ENCODE results near the gene S100Z.
"Not testable (repeated sequence)": the region's sequence is repeated elsewhere in the genome, so short reads cannot be mapped to it uniquely, and the experiment has no call there.

S100Z gene

GRCh38 chr5:76849419-76850291 lies at the start of gene S100Z:
Gene S100Z, plus strand, starts transcription at chr5:76850014. Its CDS starts 25,346 bp downstream, at chr5:76875360.
- H3K4me1 ChIP-seq (ENCODE audit: insufficient read depth, low read length) = no peaks in the 10 kb centered on the region
- H3K4me3 ChIP-seq (ENCODE audit: low read length) = no peak within 1 kb of the TSS
- H3K9me3 ChIP-seq (ENCODE audit: low read length) = no peaks in the 10 kb centered on the region
- no peaks in the 10 kb centered on the region for H3K36me3 ChIP-seq (ENCODE audit: insufficient read depth, low read length)
- H3K27me3 ChIP-seq (ENCODE audit: insufficient read depth, low read length) = peaks cover 4% of the 10 kb centered on the region
- no peak within 1 kb of the TSS for H2AFZ ChIP-seq (ENCODE audit: low read depth, low read length)

DNA sequence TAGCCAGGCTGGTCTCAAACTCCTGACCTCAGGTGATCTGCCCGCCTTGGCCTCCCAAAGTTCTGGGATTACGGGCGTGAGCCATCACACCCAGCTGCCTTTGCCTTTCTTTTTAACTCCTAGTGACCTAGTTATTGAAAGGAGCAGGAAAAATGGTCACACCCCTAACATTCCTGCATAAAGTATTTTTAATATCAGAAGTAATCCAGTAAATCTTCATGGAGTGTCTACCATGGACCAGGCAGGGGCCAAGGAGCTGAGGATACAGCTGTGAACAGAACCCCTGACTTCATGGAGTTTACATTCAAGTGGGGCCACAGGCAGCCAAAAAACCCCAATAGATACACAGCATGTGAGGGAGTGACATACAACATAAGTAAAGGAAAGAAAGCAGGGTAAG lies 49.2 kb upstream of the S100Z start:
- H3K4me1 ChIP-seq (ENCODE audit: insufficient read depth, low read length) = peaks cover 1% of the 10 kb centered on the region
- H3K4me3 ChIP-seq (ENCODE audit: low read length) = no peak overlapping the region
- no peaks in the 10 kb centered on the region for H3K36me3 ChIP-seq (ENCODE audit: insufficient read depth, low read length)
- H3K27me3 ChIP-seq (ENCODE audit: insufficient read depth, low read length) = no peaks in the 10 kb centered on the region
- H3K9me3 ChIP-seq (ENCODE audit: low read length) = no peaks in the 10 kb centered on the region
- H2AFZ ChIP-seq (ENCODE audit: low read depth, low read length) = no peak overlapping the region

DNA sequence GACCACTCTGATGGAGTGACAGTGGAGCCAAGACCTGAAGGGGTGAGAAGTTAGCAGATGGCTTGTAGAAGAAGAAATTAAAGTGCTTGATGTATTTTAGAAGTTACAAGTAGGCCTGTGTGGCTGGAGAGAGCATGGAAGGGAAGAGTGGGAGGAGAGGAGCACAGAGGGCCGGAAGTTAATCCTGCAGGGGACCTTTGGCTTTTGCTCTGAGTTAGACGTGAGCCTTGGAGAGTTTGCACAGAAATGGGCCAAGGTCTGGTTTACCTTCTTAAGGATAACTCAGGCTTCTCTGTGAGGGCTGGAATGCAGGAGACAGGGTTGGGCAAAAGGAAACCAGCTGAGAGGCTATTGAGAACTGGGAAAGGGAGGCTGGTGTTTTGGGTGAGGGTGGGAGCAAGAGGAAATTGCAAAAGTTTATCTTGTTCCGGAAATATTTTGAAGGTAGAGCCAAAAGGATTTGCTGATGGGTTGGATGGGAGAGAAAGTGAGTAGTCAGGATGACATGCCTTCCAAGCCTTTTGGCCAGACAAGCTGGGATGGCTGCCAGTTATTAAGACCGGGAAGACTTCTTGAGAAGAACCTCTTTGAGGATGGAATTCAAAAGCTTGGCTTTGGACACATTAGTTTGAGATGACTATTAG lies 48.5 kb upstream of the S100Z start:
- H3K27me3 ChIP-seq (ENCODE audit: insufficient read depth, low read length) = no peaks in the 10 kb centered on the region
- no peaks in the 10 kb centered on the region for H3K36me3 ChIP-seq (ENCODE audit: insufficient read depth, low read length)
- H3K4me3 ChIP-seq (ENCODE audit: low read length) = no peak overlapping the region
- no peak overlapping the region for H2AFZ ChIP-seq (ENCODE audit: low read depth, low read length)
- H3K4me1 ChIP-seq (ENCODE audit: insufficient read depth, low read length) = peaks cover 8% of the 10 kb centered on the region
- H3K9me3 ChIP-seq (ENCODE audit: low read length) = no peaks in the 10 kb centered on the region

DNA sequence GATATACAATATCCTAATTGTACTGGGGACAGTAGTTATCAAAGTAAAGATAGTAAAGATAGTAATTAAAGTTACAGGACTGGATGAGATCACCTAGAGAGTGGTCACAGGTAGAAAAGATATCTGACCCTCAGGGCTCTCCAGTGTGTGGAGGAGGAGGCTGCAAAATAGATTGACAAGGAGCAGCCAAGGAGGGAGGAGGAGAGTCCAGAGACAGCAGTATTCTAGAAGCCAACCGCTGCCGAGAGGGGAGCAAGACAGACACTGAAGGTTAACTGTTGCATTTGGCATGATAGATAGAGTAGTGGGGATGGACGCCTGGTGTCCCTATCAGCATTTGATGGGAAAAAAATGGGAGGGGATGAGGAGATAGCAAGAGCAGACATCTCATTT lies 48.0 kb upstream of the S100Z start:
- H2AFZ ChIP-seq (ENCODE audit: low read depth, low read length) = no peak overlapping the region
- H3K27me3 ChIP-seq (ENCODE audit: insufficient read depth, low read length) = no peaks in the 10 kb centered on the region
- H3K4me1 ChIP-seq (ENCODE audit: insufficient read depth, low read length) = peaks cover 11% of the 10 kb centered on the region
- H3K4me3 ChIP-seq (ENCODE audit: low read length) = no peak overlapping the region
- no peaks in the 10 kb centered on the region for H3K9me3 ChIP-seq (ENCODE audit: low read length)
- no peaks in the 10 kb centered on the region for H3K36me3 ChIP-seq (ENCODE audit: insufficient read depth, low read length)

GRCh38 chr5:76804266-76804665 lies 45.5 kb upstream of the S100Z start:
- Histone ChIP-seq H3K9me3 (ENCODE audit: low read length) (no peaks in the 10 kb centered on the region), H3K36me3 (ENCODE audit: insufficient read depth, low read length) (no peaks in the 10 kb centered on the region), H2AFZ (ENCODE audit: low read depth, low read length) (no peak overlapping the region), H3K4me1 (ENCODE audit: insufficient read depth, low read length) (peaks cover 30% of the 10 kb centered on the region), H3K27me3 (ENCODE audit: insufficient read depth, low read length) (no peaks in the 10 kb centered on the region), H3K4me3 (ENCODE audit: low read length) (no peak overlapping the region)

DNA sequence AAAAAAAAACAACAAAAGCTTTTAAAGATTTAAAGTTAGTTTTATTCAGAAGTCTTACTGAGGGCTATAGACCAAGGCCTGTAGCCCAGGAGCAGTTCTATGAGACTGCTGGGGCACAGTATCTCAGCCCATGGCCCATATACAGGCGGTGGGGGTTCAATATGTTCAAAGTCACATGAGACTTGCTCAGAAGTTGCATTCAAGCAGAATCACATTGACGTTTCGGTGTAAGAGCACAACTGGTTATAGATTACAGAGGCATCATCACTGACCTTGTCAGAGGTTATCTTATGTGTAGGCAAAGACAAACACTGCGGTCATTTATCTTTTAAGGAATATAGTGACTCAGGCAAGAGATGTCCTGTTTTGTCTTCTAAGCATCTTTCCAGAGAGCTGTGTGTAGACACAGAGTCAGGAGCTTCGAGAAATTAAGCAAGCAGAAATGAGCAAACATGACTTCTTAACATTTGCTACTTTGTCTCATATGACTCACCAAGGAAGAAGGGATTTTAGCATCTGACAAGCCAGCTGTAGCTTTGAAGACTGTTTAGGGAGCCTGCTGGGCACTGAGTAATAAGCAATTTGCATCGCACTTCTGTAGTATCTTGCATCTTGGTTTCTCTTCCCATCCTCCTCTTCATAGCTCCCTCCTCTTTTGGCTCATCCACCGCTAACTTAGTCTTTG lies 43.9 kb upstream of the S100Z start:
- H3K4me3 ChIP-seq (ENCODE audit: low read length) = no peak overlapping the region
- H3K36me3 ChIP-seq (ENCODE audit: insufficient read depth, low read length) = no peaks in the 10 kb centered on the region
- H3K9me3 ChIP-seq (ENCODE audit: low read length) = no peaks in the 10 kb centered on the region
- H3K27me3 ChIP-seq (ENCODE audit: insufficient read depth, low read length) = no peaks in the 10 kb centered on the region
- H3K4me1 ChIP-seq (ENCODE audit: insufficient read depth, low read length) = peaks cover 30% of the 10 kb centered on the region
- no peak overlapping the region for H2AFZ ChIP-seq (ENCODE audit: low read depth, low read length)

- Histone ChIP-seq H3K4me1 (ENCODE audit: insufficient read depth, low read length) (peaks cover 30% of the 10 kb centered on the region), H2AFZ (ENCODE audit: low read depth, low read length) (no peak overlapping the region), H3K4me3 (ENCODE audit: low read length) (no peak overlapping the region), H3K27me3 (ENCODE audit: insufficient read depth, low read length) (no peaks in the 10 kb centered on the region), H3K9me3 (ENCODE audit: low read length) (no peaks in the 10 kb centered on the region), H3K36me3 (ENCODE audit: insufficient read depth, low read length) (no peaks in the 10 kb centered on the region)
These were observed 42.5 kb upstream of the S100Z start for GRCh38 chr5:76807296-76807695.

DNA sequence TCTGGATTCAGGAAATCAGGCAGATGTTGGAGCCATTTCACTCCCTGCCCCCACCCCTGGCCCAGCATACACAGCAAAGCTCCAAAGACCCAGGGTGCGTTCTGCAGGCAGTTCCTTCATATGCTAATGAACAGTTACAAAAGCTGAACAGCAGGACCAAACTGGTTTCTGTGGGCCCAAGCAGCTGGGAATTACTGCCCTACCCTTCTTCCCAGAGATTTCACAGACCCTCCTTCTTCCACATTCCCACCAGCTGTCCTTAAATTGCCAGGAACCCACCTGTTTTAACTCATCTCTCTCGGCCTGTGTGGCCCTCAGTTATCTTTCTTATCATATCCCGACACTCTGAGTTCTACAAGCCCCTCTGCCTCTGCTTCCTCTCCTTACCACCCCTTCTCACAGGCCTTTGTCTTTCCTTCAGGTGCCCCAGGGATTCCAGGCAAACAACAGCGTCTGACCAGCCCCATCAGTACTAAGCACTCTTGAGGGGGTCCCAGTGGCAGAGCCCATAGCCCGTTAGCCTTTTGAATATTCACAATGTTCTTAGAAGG lies 41.6 kb upstream of the S100Z start:
- Histone ChIP-seq H2AFZ (ENCODE audit: low read depth, low read length) (peak overlapping the region; percentile 70), H3K9me3 (ENCODE audit: low read length) (no peaks in the 10 kb centered on the region), H3K4me1 (ENCODE audit: insufficient read depth, low read length) (peaks cover 30% of the 10 kb centered on the region), H3K36me3 (ENCODE audit: insufficient read depth, low read length) (no peaks in the 10 kb centered on the region), H3K27me3 (ENCODE audit: insufficient read depth, low read length) (no peaks in the 10 kb centered on the region), H3K4me3 (ENCODE audit: low read length) (no peak overlapping the region)

DNA sequence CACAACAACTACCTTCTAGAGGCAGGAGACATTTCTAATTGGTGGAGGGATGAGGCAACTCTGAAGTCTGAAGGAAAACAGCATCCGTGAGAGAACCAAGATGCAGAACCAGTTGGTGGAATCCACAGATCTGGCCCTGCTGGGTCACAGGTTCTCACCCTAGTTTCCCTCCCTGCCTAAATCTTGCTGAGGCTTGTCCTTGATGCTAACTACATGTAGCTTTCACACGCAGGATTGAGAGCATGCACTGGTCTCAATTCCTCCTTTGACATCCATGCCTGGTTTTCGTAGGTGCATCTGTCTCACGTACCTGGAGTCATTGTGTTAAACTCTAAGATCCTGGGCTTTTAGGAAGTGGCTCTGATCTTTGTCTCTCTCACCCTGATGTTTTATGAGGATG lies 40.7 kb upstream of the S100Z start:
- H3K4me1 ChIP-seq (ENCODE audit: insufficient read depth, low read length) = peaks cover 30% of the 10 kb centered on the region
- no peak overlapping the region for H2AFZ ChIP-seq (ENCODE audit: low read depth, low read length)
- H3K27me3 ChIP-seq (ENCODE audit: insufficient read depth, low read length) = no peaks in the 10 kb centered on the region
- no peaks in the 10 kb centered on the region for H3K9me3 ChIP-seq (ENCODE audit: low read length)
- no peak overlapping the region for H3K4me3 ChIP-seq (ENCODE audit: low read length)
- no peaks in the 10 kb centered on the region for H3K36me3 ChIP-seq (ENCODE audit: insufficient read depth, low read length)

DNA sequence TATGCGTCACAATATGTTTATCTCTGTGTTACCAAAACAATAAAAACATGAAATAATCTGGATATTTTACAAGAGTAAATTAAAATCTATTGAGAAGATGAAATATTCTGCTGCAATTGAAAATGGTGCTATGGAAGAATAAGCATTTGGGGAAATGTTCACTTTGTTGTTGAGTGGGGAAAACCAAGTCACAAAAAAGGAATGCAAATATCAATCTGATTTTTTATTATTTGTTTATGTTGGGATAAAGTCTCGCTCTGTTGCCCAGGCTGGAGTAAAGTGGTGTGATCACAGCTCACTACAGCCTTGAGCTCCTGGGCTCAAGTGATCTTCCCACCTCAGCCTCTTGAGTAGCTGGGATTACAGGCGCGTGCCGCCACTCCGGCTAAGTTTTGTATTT lies 39.6 kb upstream of the S100Z start:
- Histone ChIP-seq H2AFZ (ENCODE audit: low read depth, low read length) (no peak overlapping the region), H3K4me1 (ENCODE audit: insufficient read depth, low read length) (peaks cover 30% of the 10 kb centered on the region), H3K27me3 (ENCODE audit: insufficient read depth, low read length) (no peaks in the 10 kb centered on the region), H3K9me3 (ENCODE audit: low read length) (no peaks in the 10 kb centered on the region), H3K36me3 (ENCODE audit: insufficient read depth, low read length) (no peaks in the 10 kb centered on the region), H3K4me3 (ENCODE audit: low read length) (no peak overlapping the region)

DNA sequence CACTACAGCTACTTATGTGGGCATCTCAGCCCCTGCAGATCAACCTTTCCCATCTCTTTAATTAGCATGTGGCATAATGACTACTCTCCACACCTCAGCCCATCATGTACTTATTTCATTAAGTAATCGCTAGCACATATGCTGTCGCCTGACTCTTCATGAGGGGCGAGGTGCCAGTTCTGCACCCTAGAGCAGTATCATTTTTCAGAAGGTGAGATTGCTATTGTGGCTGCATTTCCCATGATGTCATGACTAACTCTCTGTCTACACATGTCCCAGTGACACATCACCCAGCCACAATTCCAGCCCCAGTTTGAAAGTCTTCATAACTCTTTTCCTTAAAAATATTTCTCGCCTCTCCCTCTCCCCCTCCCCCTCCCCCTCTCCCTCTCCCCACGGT lies 38.6 kb upstream of the S100Z start:
- Histone ChIP-seq H3K9me3 (ENCODE audit: low read length) (no peaks in the 10 kb centered on the region), H3K36me3 (ENCODE audit: insufficient read depth, low read length) (no peaks in the 10 kb centered on the region), H3K4me3 (ENCODE audit: low read length) (no peak overlapping the region), H3K27me3 (ENCODE audit: insufficient read depth, low read length) (no peaks in the 10 kb centered on the region), H2AFZ (ENCODE audit: low read depth, low read length) (no peak overlapping the region), H3K4me1 (ENCODE audit: insufficient read depth, low read length) (peaks cover 22% of the 10 kb centered on the region)

GRCh38 chr5:76812209-76812608 lies 37.6 kb upstream of the S100Z start:
- not testable (repeated sequence) for H3K36me3 ChIP-seq (ENCODE audit: insufficient read depth, low read length); H3K9me3 ChIP-seq (ENCODE audit: low read length); H3K4me3 ChIP-seq (ENCODE audit: low read length); H2AFZ ChIP-seq (ENCODE audit: low read depth, low read length); H3K27me3 ChIP-seq (ENCODE audit: insufficient read depth, low read length)
- H3K4me1 ChIP-seq (ENCODE audit: insufficient read depth, low read length) = peaks cover 17% of the 10 kb centered on the region

DNA sequence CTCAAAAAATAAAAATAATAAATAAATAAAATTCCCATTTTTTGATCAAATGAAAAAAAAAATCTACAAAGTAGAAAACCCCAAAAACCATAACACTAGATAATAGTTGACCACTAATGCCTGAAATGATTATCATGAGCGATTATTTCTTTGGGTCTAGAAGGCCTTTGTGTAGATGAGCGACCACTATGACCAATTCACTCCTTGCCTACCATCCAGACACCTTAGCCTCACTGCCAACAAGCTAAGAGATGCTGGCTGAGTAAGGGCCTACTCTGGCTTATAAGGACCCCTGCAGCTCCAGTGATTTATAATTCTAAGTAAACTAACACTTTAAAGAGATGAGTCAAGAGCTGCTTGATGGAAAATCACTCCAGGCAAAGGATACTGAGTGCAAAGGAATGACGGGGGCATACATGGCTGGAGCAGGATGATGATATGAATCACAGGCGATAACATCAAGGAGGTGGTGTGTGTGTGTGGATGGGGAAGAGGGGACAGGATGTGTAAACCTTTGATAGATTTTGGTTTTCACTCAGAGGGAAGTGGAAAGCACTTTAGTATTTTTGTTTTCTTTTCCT lies 35.7 kb upstream of the S100Z start:
- Histone ChIP-seq H3K4me1 (ENCODE audit: insufficient read depth, low read length) (peaks cover 4% of the 10 kb centered on the region), H3K9me3 (ENCODE audit: low read length) (peaks cover 4% of the 10 kb centered on the region), H3K4me3 (ENCODE audit: low read length) (no peak overlapping the region), H2AFZ (ENCODE audit: low read depth, low read length) (no peak overlapping the region), H3K36me3 (ENCODE audit: insufficient read depth, low read length) (no peaks in the 10 kb centered on the region), H3K27me3 (ENCODE audit: insufficient read depth, low read length) (peaks cover under 1% of the 10 kb centered on the region)

Data from neuron (in vitro differentiated cells).